ENCODE results near the gene OR2T8.

Gene OR2T8, protein sequence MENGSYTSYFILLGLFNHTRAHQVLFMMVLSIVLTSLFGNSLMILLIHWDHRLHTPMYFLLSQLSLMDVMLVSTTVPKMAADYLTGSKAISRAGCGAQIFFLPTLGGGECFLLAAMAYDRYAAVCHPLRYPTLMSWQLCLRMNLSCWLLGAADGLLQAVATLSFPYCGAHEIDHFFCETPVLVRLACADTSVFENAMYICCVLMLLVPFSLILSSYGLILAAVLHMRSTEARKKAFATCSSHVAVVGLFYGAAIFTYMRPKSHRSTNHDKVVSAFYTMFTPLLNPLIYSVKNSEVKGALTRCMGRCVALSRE

DNA sequence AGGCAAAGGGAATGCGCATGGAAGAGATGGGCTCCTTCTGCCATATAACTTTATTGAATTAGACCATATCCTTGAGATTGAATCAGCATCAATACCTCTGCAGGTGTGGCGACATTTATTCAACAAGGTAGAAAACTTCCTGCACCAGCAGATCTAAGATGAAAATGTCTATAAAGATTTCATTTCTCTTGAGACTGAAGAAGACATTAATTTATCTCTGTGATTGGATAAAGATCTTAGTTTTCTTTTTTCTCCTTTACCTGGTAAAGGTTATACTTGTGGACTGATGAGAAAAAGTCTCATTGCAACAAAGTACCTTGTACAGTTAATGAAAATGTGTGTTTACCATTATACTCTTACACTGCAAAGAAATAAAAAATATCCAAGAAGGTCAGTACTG lies at the start of gene OR2T8:
TSS of gene OR2T8 (plus strand) at position 301 of the 400 bp plus-strand sequence. CDS start 766 bp downstream, outside the sequence.
- no peak within 1 kb of the TSS for H3K9ac ChIP-seq (ENCODE audit: low read length)

DNA sequence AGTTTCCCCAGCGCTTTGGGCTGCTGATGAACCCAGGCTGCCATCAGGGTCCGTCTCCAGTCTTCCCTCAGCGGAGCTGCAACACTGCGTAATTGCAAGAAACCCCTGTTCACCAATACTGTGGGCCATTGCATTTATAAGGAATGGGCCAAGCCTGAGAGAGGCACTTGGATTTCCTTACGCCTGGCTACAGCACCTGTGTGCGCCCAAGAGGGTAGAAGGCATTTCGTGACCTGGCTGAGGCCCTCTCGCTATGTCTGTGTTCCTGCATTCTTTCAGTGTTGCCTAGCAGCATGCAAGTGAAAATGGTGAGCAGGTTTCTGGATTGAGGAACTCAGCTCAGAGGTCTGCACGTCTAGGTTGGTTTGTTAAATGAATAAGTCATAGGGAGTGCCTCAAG lies 36.7 kb upstream of the OR2T8 start:
- Histone ChIP-seq H3K9ac (ENCODE audit: low read length) (no peak overlapping the region), H3K4me3 (ENCODE audit: low read length) (no peak overlapping the region), H3K27me3 (ENCODE audit: control insufficient read depth, insufficient read depth, low read length) (no peaks in the 10 kb centered on the region), H3K9me3 (ENCODE audit: control insufficient read depth, low read length) (no peaks in the 10 kb centered on the region), H3K4me1 (ENCODE audit: control insufficient read depth, insufficient read depth, low read length) (no peaks in the 10 kb centered on the region), H3K36me3 (ENCODE audit: control insufficient read depth, insufficient read depth, low read length) (no peaks in the 10 kb centered on the region)

More for the DNA sequence above, at the start of gene OR2T8:
- Histone ChIP-seq H3K9me3 (ENCODE audit: control insufficient read depth, low read length) (no peaks in the 10 kb centered on the region), H3K4me3 (ENCODE audit: low read length) (no peak within 1 kb of the TSS), H3K4me1 (ENCODE audit: control insufficient read depth, insufficient read depth, low read length) (no peaks in the 10 kb centered on the region), H3K27me3 (ENCODE audit: control insufficient read depth, insufficient read depth, low read length) (no peaks in the 10 kb centered on the region), H3K36me3 (ENCODE audit: control insufficient read depth, insufficient read depth, low read length) (no peaks in the 10 kb centered on the region)

DNA sequence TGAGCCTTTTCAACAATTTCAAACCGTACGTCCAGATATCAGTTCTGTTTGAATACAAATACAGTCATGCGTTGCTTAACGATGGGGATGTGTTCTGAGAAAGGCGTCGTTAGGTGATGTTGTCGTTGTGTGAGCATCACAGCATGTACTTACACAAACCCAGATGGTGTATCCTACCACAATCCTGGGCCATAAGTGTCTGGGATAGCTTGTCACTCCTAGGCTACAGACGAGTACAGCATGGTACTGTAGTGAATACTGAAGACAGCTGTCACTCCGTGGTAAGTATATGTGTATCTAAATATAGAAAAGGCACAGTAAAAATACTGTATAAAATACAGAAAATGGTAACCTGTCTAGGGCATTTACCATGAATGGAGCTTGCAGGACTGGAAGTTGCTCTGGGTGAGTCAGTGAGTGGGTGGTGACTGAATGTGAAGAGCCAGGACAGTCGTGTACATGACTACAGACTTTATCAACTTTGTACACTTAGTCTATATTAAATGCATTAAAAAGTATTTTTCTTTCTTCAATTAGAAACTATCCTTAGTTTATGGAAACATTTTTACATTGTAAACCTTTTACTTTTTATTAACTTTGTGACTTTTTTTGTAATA lies 35.1 kb upstream of the OR2T8 start:
- no peaks in the 10 kb centered on the region for H3K9me3 ChIP-seq (ENCODE audit: control insufficient read depth, low read length)
- H3K4me1 ChIP-seq (ENCODE audit: control insufficient read depth, insufficient read depth, low read length), result no peaks in the 10 kb centered on the region
- no peaks in the 10 kb centered on the region for H3K36me3 ChIP-seq (ENCODE audit: control insufficient read depth, insufficient read depth, low read length)
- no peaks in the 10 kb centered on the region for H3K27me3 ChIP-seq (ENCODE audit: control insufficient read depth, insufficient read depth, low read length)
- H3K9ac ChIP-seq (ENCODE audit: low read length), result no peak overlapping the region
- no peak overlapping the region for H3K4me3 ChIP-seq (ENCODE audit: low read length)

DNA sequence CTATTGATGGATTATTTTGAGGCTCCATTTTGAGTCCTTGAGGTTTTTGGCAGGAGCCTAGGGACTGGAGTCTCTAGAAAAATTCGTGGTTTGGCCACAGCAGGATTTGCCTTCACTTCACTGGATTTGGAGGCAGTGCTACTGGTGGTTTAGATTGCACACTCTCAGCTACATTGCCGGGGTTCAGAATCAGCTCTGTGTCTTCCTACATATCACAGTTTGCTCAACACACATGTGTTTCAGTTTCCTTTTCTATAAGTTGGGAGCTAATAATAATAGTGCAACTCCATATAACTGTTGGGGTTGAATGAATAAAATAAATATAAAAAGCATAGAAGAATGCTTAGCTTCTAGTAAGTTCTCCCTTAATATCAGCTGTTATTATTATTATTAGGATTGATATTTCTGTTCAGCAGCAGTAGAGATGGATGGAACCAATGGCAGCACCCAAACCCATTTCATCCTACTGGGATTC lies 24.9 kb upstream of the OR2T8 start, which contains the start of gene OR2W3:
TSS of gene OR2W3 (plus strand) at position 425 of the 475 bp plus-strand sequence. CDS start at position 425, 0 bp downstream.
- no peaks in the 10 kb centered on the region for H3K27me3 ChIP-seq (ENCODE audit: control insufficient read depth, insufficient read depth, low read length)

DNA sequence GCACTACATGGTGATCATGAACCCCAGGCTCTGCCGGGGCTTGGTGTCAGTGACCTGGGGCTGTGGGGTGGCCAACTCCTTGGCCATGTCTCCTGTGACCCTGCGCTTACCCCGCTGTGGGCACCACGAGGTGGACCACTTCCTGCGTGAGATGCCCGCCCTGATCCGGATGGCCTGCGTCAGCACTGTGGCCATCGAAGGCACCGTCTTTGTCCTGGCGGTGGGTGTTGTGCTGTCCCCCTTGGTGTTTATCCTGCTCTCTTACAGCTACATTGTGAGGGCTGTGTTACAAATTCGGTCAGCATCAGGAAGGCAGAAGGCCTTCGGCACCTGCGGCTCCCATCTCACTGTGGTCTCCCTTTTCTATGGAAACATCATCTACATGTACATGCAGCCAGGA lies 24.1 kb upstream of the OR2T8 start:
- no peak overlapping the region for H3K9ac ChIP-seq (ENCODE audit: low read length)

More for the DNA sequence above, 24.9 kb upstream of the OR2T8 start, which contains the start of gene OR2W3:
- Histone ChIP-seq H3K4me3 (ENCODE audit: low read length) (no peak within 1 kb of the TSS), H3K9me3 (ENCODE audit: control insufficient read depth, low read length) (no peaks in the 10 kb centered on the region), H3K4me1 (ENCODE audit: control insufficient read depth, insufficient read depth, low read length) (no peaks in the 10 kb centered on the region), H3K9ac (ENCODE audit: low read length) (no peak within 1 kb of the TSS), H3K36me3 (ENCODE audit: control insufficient read depth, insufficient read depth, low read length) (no peaks in the 10 kb centered on the region)

DNA sequence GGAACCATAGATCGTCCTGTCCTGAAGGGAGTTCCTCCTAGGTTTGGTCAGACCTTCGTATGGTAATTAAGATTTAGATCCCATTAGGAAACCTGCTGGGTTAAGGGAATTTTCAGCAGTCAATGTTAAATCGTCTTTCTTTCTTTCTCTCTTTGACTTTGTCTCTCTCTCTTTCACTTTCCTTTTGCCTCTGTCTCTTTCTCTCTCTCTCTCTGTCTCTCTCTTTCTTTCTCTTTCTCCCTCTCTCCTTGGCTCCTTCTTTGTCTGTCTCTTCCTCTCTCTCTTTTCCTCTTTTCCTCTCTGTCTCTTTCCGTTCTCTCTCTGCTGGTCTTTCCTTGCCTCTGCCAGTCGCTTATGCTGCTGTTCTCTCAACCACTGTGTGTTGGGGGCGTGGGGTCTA lies 15.9 kb upstream of the OR2T8 start:
- H3K36me3 ChIP-seq (ENCODE audit: control insufficient read depth, insufficient read depth, low read length), result no peaks in the 10 kb centered on the region
- no peak overlapping the region for H3K4me3 ChIP-seq (ENCODE audit: low read length)
- H3K27me3 ChIP-seq (ENCODE audit: control insufficient read depth, insufficient read depth, low read length), result no peaks in the 10 kb centered on the region
- H3K9ac ChIP-seq (ENCODE audit: low read length), result no peak overlapping the region
- H3K4me1 ChIP-seq (ENCODE audit: control insufficient read depth, insufficient read depth, low read length), result no peaks in the 10 kb centered on the region
- H3K9me3 ChIP-seq (ENCODE audit: control insufficient read depth, low read length), result no peaks in the 10 kb centered on the region

More for the DNA sequence above, 24.1 kb upstream of the OR2T8 start:
- no peaks in the 10 kb centered on the region for H3K27me3 ChIP-seq (ENCODE audit: control insufficient read depth, insufficient read depth, low read length)
- no peaks in the 10 kb centered on the region for H3K4me1 ChIP-seq (ENCODE audit: control insufficient read depth, insufficient read depth, low read length)
- no peaks in the 10 kb centered on the region for H3K9me3 ChIP-seq (ENCODE audit: control insufficient read depth, low read length)
- no peaks in the 10 kb centered on the region for H3K36me3 ChIP-seq (ENCODE audit: control insufficient read depth, insufficient read depth, low read length)
- no peak overlapping the region for H3K4me3 ChIP-seq (ENCODE audit: low read length)

DNA sequence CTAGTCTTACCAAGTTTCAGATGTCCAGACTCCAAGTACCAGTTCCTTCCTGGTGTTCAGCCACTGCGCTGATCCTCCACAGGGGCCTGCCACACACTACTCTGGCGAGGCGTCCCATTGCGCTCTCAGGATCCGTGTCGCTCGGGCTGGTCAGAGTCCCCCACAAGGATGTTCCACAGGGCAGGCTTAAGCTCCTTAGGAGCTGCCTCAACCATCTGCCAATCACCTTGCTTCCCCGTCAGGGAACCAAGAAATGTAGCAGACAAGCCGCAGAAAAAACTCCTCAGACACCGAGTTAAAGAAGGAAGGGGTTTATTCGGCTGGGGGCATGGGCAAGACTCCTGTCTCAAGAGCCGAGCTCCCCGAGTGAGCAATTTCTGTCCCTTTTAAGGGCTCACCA lies 14.9 kb upstream of the OR2T8 start:
- no peaks in the 10 kb centered on the region for H3K27me3 ChIP-seq (ENCODE audit: control insufficient read depth, insufficient read depth, low read length)
- no peaks in the 10 kb centered on the region for H3K9me3 ChIP-seq (ENCODE audit: control insufficient read depth, low read length)
- no peak overlapping the region for H3K9ac ChIP-seq (ENCODE audit: low read length)
- H3K4me3 ChIP-seq (ENCODE audit: low read length), result no peak overlapping the region
- H3K4me1 ChIP-seq (ENCODE audit: control insufficient read depth, insufficient read depth, low read length), result no peaks in the 10 kb centered on the region
- H3K36me3 ChIP-seq (ENCODE audit: control insufficient read depth, insufficient read depth, low read length), result no peaks in the 10 kb centered on the region

DNA sequence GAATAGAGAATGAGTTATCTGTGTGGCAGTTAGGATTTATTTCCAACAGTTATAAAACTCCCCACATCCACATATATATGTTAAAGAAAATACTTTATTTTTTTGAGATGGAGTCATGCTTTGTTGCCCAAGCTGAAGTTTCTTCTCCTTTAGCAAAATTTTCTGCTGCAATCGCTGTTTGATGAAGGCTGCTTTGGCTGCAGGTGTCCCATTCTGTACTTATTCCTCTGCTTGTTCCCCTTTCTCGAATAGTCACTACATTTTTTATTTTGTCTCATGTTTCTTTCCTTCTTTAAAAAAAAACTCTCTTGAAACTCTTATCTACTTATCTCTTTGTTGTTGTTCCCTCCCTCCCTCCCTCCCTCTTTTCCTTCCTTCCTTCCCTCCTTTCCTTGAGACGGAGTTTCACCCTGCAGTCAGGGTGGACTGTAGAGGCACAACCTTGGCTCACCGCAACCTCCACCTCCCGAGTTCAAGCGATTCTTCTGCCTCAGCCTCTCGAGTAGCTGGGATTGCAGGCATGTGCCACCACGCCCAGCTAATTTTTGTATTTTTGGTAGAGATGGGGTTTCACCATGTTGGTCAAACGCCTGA lies 14.0 kb upstream of the OR2T8 start:
- Histone ChIP-seq H3K9me3 (ENCODE audit: control insufficient read depth, low read length) (no peaks in the 10 kb centered on the region), H3K4me3 (ENCODE audit: low read length) (no peak overlapping the region), H3K27me3 (ENCODE audit: control insufficient read depth, insufficient read depth, low read length) (no peaks in the 10 kb centered on the region), H3K36me3 (ENCODE audit: control insufficient read depth, insufficient read depth, low read length) (no peaks in the 10 kb centered on the region), H3K9ac (ENCODE audit: low read length) (no peak overlapping the region), H3K4me1 (ENCODE audit: control insufficient read depth, insufficient read depth, low read length) (no peaks in the 10 kb centered on the region)

DNA sequence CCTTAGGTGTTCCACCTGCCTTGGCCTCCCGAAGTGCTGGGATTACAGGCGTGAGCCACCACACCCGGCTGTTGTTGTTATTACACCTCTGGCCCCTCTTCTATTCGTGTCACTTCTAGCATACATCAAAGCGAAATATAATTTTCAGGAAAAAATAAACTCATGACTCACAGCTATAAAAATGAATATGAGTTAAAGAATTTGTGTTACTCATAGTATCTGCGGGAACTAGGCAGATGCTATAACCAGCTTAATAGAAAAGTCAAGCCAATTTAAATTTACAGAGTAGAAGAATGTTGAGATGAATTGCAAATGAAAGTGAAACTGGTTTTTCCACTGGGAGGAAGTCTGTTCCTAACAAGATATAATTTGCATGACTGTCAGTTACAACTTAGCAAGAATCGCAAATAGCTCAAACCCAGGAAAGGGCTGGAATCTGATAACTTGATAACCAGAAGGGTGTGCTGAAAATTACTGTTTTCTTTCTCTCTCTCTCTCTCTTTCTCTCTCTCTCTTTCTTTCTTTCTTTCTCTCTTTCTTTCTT lies 13.5 kb upstream of the OR2T8 start:
- Histone ChIP-seq H3K4me1 (ENCODE audit: control insufficient read depth, insufficient read depth, low read length) (no peaks in the 10 kb centered on the region), H3K27me3 (ENCODE audit: control insufficient read depth, insufficient read depth, low read length) (no peaks in the 10 kb centered on the region), H3K36me3 (ENCODE audit: control insufficient read depth, insufficient read depth, low read length) (no peaks in the 10 kb centered on the region), H3K4me3 (ENCODE audit: low read length) (no peak overlapping the region), H3K9me3 (ENCODE audit: control insufficient read depth, low read length) (no peaks in the 10 kb centered on the region), H3K9ac (ENCODE audit: low read length) (no peak overlapping the region)

DNA sequence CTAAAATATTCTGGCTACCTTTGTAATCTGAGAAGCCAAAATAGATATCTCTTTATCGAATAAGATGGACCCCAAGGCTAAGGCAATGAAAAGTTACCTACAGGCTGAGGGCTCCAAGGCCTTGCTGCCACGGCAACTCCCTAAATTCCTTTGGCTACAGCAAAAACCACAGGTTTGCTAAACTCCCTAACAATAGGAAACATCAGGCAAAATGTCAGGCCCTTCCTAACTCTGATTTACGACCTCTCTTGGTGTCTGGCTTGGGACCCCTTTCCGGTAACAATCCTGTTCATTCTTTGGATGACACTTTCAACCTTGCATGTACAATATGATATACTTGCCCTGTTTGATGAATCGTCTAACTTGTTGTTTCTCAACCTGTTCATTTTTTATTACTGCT lies 11.3 kb upstream of the OR2T8 start:
- no peaks in the 10 kb centered on the region for H3K27me3 ChIP-seq (ENCODE audit: control insufficient read depth, insufficient read depth, low read length)
- no peaks in the 10 kb centered on the region for H3K36me3 ChIP-seq (ENCODE audit: control insufficient read depth, insufficient read depth, low read length)
- H3K4me3 ChIP-seq (ENCODE audit: low read length), result no peak overlapping the region
- no peaks in the 10 kb centered on the region for H3K4me1 ChIP-seq (ENCODE audit: control insufficient read depth, insufficient read depth, low read length)
- H3K9me3 ChIP-seq (ENCODE audit: control insufficient read depth, low read length), result no peaks in the 10 kb centered on the region
- H3K9ac ChIP-seq (ENCODE audit: low read length), result no peak overlapping the region

DNA sequence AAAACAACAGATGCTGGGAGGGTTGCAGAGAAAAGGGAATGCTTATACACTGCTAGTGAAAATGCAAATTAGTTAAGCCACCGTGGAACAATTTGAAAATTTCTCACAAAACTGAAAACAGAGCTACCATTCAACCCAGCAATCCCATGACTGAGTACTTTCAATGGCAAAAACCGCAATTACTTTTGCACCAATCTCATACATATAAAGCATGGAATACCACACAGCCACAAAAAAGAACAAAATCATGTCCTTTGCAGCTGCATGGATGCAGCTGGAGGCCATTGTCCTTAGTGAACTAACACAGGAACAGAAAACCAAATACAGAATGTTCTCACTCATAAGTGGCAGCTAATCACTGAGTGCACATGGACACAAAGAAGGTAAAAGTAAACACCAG lies 6.3 kb upstream of the OR2T8 start:
- Histone ChIP-seq H3K9me3 (ENCODE audit: control insufficient read depth, low read length) (no peaks in the 10 kb centered on the region), H3K36me3 (ENCODE audit: control insufficient read depth, insufficient read depth, low read length) (no peaks in the 10 kb centered on the region), H3K4me1 (ENCODE audit: control insufficient read depth, insufficient read depth, low read length) (no peaks in the 10 kb centered on the region), H3K9ac (ENCODE audit: low read length) (no peak overlapping the region), H3K4me3 (ENCODE audit: low read length) (no peak overlapping the region), H3K27me3 (ENCODE audit: control insufficient read depth, insufficient read depth, low read length) (no peaks in the 10 kb centered on the region)
